Astrocyte (in vitro differentiated cells and primary cell): Measurements from ENCODE around the gene CCDC117.

Source experiments
- EZH2 ChIP-seq: IDR thresholded peaks from 2 replicates; pipeline ENCODE4 v1.6.1; 2012; ENCODE audit warnings: mild to moderate bottlenecking, low read length, inconsistent platforms; ENCODE audit not compliant: insufficient read depth
- TF ChIP-seq, protein P1 (sequence below): IDR thresholded peaks from 2 replicates; pipeline ENCODE4 v1.5.1; 2011; ENCODE audit warnings: low read depth, mild to moderate bottlenecking, inconsistent platforms, low read length, moderate library complexity; ENCODE audit not compliant: insufficient read depth

DNA sequence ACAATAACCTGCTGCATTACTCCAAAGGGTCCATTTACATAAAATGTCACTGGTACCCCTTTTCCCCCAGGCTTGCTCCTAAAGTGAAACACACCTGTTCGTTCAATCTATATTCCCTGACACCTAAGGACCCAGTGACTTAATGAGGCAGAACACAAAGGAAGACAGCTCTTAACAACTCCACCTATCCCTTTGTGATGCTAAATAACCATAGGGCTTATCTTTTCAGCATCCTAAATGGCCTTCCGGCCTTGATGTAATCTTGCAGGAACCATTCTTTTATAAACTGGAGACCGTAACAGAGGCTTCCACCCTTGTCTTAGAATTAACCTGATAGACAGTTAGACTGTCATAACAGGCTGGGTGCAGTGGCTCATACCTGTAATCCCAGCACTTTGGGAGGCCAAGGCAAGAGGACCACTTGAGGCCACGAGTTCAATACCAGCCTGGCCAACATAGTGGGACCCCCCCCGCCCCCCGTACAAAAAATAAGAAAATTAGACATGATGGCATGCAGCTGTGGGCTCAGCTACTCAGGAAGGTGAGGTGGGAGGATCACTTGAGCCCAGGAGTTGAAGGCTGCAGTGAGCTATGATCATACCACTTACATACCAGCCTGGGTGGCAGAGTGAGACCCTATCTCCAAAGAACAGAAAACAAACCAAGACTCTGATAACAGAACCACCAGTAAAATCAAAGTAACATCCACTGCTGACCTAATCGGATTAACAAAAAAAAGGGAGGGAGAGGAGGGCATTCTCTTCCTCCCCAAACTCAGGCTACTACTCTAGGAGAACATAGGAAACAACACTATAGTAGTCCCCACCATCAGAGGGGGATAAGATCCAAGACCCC, 36.0 kb upstream of the CCDC117 start:
- TF ChIP-seq, protein P1, sequence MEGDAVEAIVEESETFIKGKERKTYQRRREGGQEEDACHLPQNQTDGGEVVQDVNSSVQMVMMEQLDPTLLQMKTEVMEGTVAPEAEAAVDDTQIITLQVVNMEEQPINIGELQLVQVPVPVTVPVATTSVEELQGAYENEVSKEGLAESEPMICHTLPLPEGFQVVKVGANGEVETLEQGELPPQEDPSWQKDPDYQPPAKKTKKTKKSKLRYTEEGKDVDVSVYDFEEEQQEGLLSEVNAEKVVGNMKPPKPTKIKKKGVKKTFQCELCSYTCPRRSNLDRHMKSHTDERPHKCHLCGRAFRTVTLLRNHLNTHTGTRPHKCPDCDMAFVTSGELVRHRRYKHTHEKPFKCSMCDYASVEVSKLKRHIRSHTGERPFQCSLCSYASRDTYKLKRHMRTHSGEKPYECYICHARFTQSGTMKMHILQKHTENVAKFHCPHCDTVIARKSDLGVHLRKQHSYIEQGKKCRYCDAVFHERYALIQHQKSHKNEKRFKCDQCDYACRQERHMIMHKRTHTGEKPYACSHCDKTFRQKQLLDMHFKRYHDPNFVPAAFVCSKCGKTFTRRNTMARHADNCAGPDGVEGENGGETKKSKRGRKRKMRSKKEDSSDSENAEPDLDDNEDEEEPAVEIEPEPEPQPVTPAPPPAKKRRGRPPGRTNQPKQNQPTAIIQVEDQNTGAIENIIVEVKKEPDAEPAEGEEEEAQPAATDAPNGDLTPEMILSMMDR: no peak
- no peak for TF ChIP-seq EZH2
